Activated CD4-positive, alpha-beta T cell treated with anti-CD3 and anti-CD28 coated beads, Interleukin-2, Interleukin-6, amounts not matched to agents 100 ng/mL and 50 ng/mL, durations not matched to agents 16 hours and 8 hours (primary cell): ENCODE data around the gene HDGF.

ENCODE experiments used
- DNase-seq: peaks from one replicate; pipeline ENCODE4 v3.0.0-alpha.2; 2020

The HDGF gene

DNA sequence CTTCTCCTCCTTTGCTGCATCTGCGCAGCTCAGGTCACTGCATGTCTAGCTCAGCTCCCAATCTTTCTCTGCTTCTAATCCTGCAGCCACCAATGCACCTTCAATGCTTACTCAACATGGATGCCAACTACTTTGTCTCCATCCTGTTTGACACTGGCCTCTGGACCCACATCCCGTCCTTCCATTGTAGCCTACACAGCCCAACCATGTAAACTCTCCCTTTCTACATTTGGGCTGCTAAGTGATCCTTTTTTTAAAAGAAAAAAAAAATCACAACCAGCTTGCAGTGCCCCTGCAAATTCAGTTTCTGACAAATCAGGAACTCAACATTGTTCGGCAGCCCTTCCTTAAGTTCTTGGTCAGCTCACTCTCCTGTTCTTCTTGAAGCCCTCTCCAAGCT lies 36.6 kb downstream of the HDGF start:
- DNase-seq, result no peak

- no peak for DNase-seq
Measured at GRCh38 chr1:156712626-156713025, 38.8 kb downstream of the HDGF start.

GRCh38 chr1:156711011-156711817 lies 40.3 kb downstream of the HDGF start:
- DNase-seq, result no peak

GRCh38 chr1:156709757-156710489 lies 41.6 kb downstream of the HDGF start:
- no peak for DNase-seq

GRCh38 chr1:156709031-156709430 lies 42.4 kb downstream of the HDGF start:
- no peak for DNase-seq

DNA sequence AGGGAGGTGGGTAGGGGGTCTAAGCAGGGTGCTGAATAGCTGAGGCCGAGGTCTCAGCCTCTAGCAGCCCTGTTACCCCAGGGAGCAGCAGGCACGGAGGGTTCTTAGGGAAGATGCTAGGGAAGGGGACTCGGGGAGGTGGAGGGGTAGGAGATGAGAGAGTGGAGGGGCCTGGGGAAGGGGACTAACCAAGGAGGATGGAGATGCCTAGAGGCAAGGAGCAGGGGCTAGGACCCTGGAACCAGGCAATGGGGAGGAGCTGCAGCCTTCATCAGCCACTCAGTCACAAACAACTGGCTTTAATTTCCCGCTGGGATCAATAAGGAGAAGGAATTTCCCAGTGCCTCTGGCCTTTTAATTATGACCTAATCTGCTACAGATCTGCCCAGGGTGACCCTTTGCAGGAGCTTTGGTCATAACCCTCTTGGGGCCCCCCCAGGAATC lies 43.2 kb downstream of the HDGF start:
- DNase-seq, result no peak

DNA sequence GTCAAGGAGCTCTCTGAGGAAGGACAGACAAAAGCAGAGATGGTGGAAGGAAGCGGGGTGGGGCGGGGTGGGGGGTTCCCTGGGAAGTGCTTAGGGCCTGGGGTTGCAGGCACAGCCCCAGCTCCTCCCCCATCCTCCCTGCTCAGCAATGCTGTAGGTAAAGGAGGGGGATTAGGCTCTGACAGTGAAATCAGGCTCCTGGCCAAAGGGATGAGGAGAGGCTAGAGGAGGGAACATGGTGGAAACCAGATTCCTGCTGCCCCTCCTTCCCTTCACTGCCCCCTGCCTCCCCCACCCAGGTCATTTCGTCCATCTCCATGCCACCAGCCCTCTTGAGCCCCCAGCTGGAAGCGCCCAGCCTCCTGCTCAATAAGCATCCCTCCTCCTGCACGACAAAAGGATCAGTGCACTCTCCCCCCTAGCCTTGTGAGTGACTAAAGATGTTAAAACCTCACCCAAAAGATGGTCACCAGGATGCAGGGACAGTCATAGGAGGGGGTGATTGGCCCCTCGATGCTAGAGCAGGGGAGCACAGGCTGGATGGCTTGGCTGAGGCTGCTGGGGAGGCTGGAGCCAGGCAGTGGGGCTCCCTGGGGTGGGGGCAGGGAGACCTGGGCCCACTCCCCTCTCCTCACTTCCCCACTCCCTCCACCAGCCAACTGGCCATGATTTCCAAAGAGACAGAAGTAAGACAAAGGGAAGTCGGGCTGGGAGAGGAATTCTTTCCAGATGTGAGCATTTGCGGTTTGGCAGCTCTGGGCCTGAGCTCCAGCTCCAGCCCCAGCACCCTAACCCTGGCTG lies 43.9 kb downstream of the HDGF start:
- DNase-seq, result no peak

DNA sequence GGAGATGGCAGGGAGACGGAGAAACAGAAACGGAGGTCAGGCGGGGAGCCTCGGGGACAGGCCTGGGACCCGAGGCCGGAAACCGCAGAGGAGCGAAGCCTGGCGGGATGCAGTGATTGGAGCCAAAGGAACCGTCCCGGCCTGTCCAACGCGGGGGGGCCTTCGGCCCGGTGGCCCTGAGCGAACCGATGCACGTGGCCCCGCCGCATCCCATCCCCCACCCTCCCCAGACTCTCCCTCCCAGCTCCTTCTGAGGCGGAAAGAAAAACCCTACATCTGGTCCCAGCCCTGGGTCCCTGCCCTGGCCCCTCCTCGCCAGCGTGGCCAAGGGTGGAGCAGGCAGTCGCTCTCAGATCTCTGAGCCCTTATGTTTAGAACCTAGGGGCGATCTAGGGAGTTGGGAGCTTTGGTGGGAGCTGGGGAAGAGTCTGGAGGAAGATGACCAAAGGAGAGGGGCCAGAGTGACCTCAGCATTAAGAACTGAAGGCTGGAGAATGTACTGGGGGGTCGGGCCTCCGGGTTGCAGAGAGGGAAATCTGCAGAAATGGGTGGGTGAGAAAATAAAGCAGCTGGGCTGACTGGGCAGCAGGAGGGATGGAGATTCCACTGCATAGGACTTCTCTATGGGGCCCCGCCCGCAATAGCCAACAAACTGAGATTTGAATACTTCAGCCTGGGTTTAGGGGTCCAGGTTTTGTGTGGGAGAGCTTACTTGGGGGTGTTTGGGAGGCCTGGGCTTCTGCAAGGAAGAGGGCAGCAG lies 44.6 kb downstream of the HDGF start:
- no peak for DNase-seq

DNA sequence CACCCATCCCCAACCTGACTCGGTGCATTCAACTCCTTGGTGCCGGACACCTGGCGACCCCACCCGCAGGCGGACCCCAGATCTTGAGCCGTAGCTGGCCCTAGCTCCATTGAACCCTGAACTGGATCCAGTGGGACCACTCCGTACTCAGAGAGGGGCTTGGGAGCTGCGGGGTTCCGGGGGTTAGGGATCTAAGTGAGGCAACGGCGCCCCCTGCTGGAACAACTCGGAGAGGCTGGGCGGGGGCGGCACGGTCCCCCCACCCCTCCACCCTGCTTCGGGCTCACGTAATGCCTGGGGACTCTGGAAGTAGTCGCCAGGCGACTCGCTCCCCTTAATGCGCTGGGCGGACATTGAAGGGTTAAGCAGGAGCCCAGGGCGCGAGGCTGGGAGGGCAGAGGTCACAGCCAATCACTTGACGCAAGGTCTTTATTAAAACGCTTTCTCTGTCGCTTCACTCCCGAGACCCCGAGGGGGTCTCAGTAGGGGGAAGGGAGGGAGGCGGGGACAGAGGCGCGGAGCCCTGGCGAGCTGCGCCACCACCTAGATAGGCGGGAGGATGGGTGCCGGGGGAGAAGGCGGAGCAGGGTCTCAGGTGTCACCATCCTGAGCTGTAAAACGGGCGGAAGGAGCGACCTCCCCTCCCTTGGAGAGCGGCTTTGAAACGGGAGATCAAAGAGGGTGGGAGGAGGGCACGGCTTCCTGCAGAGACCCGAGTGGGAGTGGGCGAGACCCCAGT lies 45.4 kb downstream of the HDGF start:
- DNase-seq, result peak; percentile 65

DNA sequence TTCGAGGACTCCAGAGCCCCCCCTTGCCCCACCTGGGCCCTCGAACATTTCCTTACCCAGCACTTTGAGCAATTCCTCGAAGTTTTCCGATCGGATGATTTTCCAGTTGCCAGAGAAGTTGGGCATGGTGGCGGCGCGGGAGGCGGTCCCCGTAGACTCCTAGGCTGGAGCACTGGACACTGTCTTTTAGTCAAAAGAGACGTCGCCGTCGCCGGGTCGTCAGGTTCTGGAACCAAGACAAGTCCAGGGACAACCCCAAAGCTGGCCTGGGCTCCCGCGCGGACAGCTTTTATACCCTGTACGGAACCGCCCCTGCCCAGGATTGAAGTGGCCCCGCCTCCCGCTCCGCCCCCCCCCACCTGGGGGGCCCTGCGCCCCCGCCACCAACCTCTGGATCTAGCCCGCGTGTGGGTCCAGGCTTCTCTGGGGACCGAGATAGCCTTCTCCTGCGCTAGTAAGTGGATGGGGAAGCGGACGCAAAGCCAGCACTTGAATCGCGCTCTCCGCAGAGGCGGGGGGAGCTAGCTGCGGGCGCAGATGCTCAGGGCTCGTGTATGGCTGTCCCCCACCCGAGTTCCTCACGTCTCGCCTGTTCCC lies 46.1 kb downstream of the HDGF start, which contains the start of gene CRABP2:
Gene CRABP2, minus strand, starts transcription at position 263 of the 597 bp plus-strand sequence. Its CDS starts 137 bp downstream, at position 126.
- no peak for DNase-seq

DNA sequence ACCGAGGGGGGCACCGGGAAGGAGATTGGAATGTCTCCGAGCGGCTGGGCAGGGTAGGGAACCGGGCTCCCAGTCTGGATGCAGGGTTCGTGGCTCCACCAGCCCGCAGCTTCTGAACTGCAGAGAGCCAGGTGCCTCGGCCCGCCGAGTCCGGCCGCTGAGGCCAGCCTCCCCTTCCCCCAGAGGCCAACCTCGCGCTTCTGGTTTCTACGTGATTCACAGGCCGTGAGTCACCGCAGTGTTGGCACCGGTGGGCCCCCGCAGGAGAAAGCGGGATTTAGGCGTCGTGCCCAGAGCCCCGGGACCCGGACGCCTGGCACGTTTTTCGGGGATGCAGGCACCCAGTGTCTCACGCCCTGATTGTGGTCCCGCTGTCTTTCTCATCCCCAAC lies 46.5 kb downstream of the HDGF start:
- peak; percentile 40 for DNase-seq

DNA sequence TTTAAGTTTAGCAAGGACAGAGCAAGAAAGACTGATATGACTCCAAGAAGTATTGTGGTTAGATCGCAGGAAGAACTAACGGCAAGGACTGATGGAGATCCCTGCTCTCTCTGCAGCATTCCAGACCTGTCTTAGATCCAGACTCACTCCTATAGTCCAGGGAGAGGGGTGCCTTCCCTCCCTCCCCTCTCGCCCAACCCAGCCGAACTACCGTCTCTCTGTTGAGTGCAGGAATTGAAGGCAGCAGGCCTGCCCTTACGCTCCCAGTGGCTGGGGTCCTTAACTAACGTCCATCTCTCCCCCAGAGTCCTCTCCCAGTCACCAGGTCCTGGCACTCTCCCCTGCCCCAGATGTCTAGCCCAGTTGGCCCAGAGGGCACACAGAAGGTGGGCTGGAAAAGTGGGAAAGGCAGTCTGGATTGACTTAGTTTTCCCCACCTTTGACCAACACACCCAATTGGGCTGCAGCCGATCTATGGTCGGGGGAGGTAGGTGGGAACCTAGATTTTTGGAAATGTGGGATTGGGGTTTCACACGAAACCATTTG lies 47.2 kb downstream of the HDGF start:
- DNase-seq, result no peak

GRCh38 chr1:156703741-156704140 lies 47.7 kb downstream of the HDGF start:
- no peak for DNase-seq

GRCh38 chr1:156703336-156703735 lies 48.1 kb downstream of the HDGF start:
- DNase-seq, result no peak

GRCh38 chr1:156700736-156701531 lies 50.5 kb downstream of the HDGF start:
- no peak for DNase-seq

DNA sequence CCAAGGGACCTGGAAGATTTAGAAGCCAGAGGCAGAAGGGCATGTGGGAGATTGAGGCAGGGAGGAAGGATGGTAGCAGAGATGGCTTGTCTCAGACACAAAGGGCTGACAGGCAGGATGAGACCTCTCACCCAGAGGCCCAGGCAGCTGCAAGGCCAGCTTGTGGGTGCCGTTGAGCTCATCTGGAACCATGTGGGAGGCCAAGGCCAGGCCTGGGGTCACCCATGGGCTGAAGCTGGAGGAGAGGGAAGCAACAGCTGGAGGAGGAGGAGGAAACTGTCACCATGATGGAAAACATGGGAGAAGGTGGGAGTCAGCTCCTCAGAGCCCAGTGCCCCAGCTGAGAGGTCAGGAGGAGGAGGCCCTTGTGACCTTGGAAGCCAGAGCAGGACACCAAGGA lies 52.5 kb downstream of the HDGF start:
- DNase-seq, result no peak

GRCh38 chr1:156697481-156697880 lies 54.0 kb downstream of the HDGF start:
- DNase-seq, result no peak

DNA sequence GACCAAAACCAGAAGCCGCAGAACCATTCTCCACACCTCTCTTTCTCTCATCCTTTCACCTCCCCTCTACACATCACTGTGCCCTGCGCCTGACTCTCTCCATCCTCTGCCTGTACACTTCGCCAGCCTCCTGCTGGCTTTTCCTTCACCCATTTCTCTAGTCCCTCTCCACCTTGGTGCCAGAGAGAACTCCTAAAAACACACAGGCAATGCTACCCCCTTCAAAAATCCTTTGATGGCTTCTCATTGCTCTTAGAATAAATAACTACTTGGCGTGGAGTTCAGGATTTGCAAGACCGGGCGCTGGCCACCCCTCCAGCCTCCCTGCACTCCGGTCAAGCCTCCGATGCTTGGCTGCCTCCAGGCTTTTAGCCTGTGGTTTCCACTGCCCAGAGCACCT lies 54.7 kb downstream of the HDGF start:
- no peak for DNase-seq

GRCh38 chr1:156694690-156694962 lies 56.8 kb downstream of the HDGF start:
- DNase-seq, result no peak

- no peak for DNase-seq
Measured at GRCh38 chr1:156693848-156694689, 57.4 kb downstream of the HDGF start.
